KMS-11 (cell line): ENCODE measurements around the gene CAMTA1.

Source experiments
- H2AFZ ChIP-seq: fragments of 200-600 bp; sonication (generic); 2 replicates; pipeline ENCODE4 v1.6.1; 2016; ENCODE audit warnings: antibody characterized with exemption, mixed run types, low read depth
- H3K27ac ChIP-seq: fragments of 200-600 bp; sonication (generic); 2 replicates; pipeline ENCODE4 v1.6.1; 2016; ENCODE audit warnings: mild to moderate bottlenecking, mixed run types
- H3K27me3 ChIP-seq: fragments of 200-600 bp; sonication (generic); 2 replicates; pipeline ENCODE4 v1.6.1; 2017; ENCODE audit warnings: mild to moderate bottlenecking, low read depth, mixed run types, moderate library complexity; ENCODE audit not compliant: insufficient read depth
- H3K36me3 ChIP-seq: fragments of 200-600 bp; sonication (generic); 2 replicates; pipeline ENCODE4 v1.6.1; 2017; ENCODE audit warnings: mild to moderate bottlenecking, mixed run types; ENCODE audit not compliant: insufficient read depth
- H3K4me1 ChIP-seq: fragments of 200-600 bp; sonication (generic); 2 replicates; pipeline ENCODE4 v1.6.1; 2016; ENCODE audit warnings: mild to moderate bottlenecking, low read depth, mixed run types; ENCODE audit not compliant: poor library complexity, severe bottlenecking
- H3K4me2 ChIP-seq: fragments of 200-600 bp; sonication (generic); 2 replicates; pipeline ENCODE4 v1.7.0; 2016; ENCODE audit warnings: mild to moderate bottlenecking, mixed run types
- H3K4me3 ChIP-seq: fragments of 200-600 bp; sonication (generic); IDR thresholded peaks from 2 replicates; pipeline ENCODE4 v1.6.1; 2017; ENCODE audit warnings: low read depth, low read length, mixed read lengths; ENCODE audit not compliant: insufficient read depth
- H3K79me2 ChIP-seq: fragments of 200-600 bp; sonication (generic); 2 replicates; pipeline ENCODE4 v1.6.1; 2016; ENCODE audit warnings: low read depth, mixed run types; ENCODE audit not compliant: insufficient read depth
- H3K9ac ChIP-seq: fragments of 200-600 bp; sonication (generic); 2 replicates; pipeline ENCODE4 v1.6.1; 2016; ENCODE audit warnings: mild to moderate bottlenecking, mixed run types
- H4K20me1 ChIP-seq: fragments of 200-600 bp; sonication (generic); 2 replicates; pipeline ENCODE4 v1.6.1; 2016; ENCODE audit warnings: mild to moderate bottlenecking, mixed run types; ENCODE audit not compliant: insufficient read depth
- CTCF ChIP-seq: fragments of 200-600 bp; sonication (generic); conservative IDR thresholded peaks from 2 replicates; pipeline ENCODE4 v1.6.1; 2017; ENCODE audit warnings: low read depth, mild to moderate bottlenecking, antibody characterized with exemption, low read length, moderate library complexity, mixed read lengths

Gene CAMTA1

DNA sequence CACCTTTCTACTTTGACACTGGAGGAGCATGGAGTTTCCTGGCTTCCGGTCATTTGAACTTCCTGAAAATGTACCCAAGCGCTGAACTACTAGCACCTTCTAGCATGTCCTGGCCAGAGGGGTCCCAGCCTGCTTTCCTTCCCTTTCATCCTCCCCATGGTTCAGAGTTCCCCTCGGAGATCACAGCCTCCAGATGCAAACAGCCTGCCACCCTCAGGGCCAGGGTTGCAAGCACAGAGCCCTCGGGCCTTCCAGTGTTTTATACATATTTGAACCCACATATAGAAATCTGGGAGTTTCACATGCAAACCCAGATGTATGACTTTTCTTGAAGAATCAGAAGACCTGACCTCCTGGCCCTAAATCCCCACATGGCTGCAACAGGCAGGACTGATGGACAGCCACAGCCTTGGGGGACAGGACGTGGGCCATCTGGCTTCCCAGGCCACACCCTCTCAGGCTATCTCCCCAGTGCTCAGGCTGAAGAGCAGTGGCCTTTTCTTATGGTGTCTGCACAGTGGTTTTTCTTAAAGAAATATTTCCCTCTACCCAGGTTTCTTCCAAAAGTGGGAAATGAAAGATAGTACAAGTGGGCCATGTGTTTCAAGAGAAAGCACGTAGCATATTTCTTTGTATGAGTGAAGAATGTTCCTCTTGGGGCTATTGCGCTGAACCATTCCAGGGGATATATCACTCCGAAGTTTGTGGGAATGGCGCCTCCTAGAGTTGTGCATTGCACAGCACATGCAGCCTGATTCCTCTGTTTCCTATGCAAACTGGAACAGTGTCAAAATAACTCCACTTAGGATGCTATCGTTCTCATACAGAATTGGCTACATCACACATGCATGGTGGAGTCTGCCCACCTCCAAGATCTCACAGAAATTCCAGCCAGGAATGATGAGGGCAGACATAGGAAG lies 753.9 kb downstream of the CAMTA1 start:
- peaks cover 4% of the 10 kb centered on the region for H3K4me1 ChIP-seq
- no peak overlapping the region for H2AFZ ChIP-seq
- H3K79me2 ChIP-seq = no peaks in the 10 kb centered on the region
- H4K20me1 ChIP-seq = no peaks in the 10 kb centered on the region
- no peak overlapping the region for H3K27ac ChIP-seq
- TF ChIP-seq CTCF = no peak
- H3K27me3 ChIP-seq = peaks cover 35% of the 10 kb centered on the region; the same call in 1 of the 2 replicates
- H3K36me3 ChIP-seq = no peaks in the 10 kb centered on the region
- H3K9ac ChIP-seq = no peak overlapping the region
- no peak overlapping the region for H3K4me3 ChIP-seq
- no peak overlapping the region for H3K4me2 ChIP-seq

- no peak overlapping the region for H3K9ac ChIP-seq
- H4K20me1 ChIP-seq = no peaks in the 10 kb centered on the region
- H3K79me2 ChIP-seq = no peaks in the 10 kb centered on the region
- peaks cover 4% of the 10 kb centered on the region for H3K4me1 ChIP-seq
- H3K27me3 ChIP-seq = peaks cover 29% of the 10 kb centered on the region; the same call in 1 of the 2 replicates
- TF ChIP-seq CTCF = no peak
- H2AFZ ChIP-seq = no peak overlapping the region
- no peak overlapping the region for H3K4me2 ChIP-seq
- no peaks in the 10 kb centered on the region for H3K36me3 ChIP-seq
- H3K27ac ChIP-seq = no peak overlapping the region
- H3K4me3 ChIP-seq = no peak overlapping the region
Observed at GRCh38 chr1:7539769-7540175, 754.5 kb downstream of the CAMTA1 start.

GRCh38 chr1:7540816-7541215 lies 755.6 kb downstream of the CAMTA1 start:
- no peak for TF ChIP-seq CTCF
- no peak overlapping the region for H3K9ac ChIP-seq
- no peaks in the 10 kb centered on the region for H4K20me1 ChIP-seq
- H3K79me2 ChIP-seq = no peaks in the 10 kb centered on the region
- H3K27ac ChIP-seq = no peak overlapping the region
- H3K27me3 ChIP-seq = peaks cover 22% of the 10 kb centered on the region; the same call in 1 of the 2 replicates
- no peaks in the 10 kb centered on the region for H3K36me3 ChIP-seq
- H3K4me3 ChIP-seq = no peak overlapping the region
- H2AFZ ChIP-seq = no peak overlapping the region
- peaks cover 2% of the 10 kb centered on the region for H3K4me1 ChIP-seq
- no peak overlapping the region for H3K4me2 ChIP-seq

DNA sequence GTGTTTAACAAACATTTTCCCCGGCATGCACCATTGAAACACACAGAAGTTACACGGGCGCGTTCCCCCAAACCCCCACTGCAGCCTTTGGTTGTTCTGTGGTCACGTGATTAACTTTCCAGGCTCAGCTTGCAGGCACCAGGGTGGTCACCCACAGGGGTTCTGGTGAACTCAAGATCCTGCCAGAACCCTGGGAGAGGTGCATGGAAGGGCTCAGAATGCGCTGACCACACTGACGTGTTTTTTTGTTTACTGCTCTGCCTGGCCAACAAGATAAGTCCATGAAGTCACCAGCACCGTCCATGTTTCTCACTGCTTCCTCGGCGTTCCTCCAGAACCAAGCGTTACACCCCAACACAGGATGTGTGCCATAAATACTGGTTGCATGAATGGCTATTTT lies 756.4 kb downstream of the CAMTA1 start:
- no peak overlapping the region for H3K9ac ChIP-seq
- no peaks in the 10 kb centered on the region for H4K20me1 ChIP-seq
- no peak overlapping the region for H3K4me2 ChIP-seq
- TF ChIP-seq CTCF = no peak
- H3K4me3 ChIP-seq = no peak overlapping the region
- no peak overlapping the region for H3K27ac ChIP-seq
- H3K27me3 ChIP-seq = peaks cover 16% of the 10 kb centered on the region; the same call in 1 of the 2 replicates
- H3K79me2 ChIP-seq = no peaks in the 10 kb centered on the region
- H3K36me3 ChIP-seq = no peaks in the 10 kb centered on the region
- no peak overlapping the region for H2AFZ ChIP-seq
- no peaks in the 10 kb centered on the region for H3K4me1 ChIP-seq
